GM21529 (cell line): ENCODE measurements around the gene PDIA2.
"Not testable (repeated sequence)": the region's sequence is repeated elsewhere in the genome, so short reads cannot be mapped to it uniquely, and the experiment has no call there.

Experiments used
- ATAC-seq: cut with Tn5 transposase; IDR thresholded peaks from one replicate; pipeline ENCODE4 v1.9.1; 2021; ENCODE audit not compliant: unreplicated experiment

PDIA2 gene, protein sequence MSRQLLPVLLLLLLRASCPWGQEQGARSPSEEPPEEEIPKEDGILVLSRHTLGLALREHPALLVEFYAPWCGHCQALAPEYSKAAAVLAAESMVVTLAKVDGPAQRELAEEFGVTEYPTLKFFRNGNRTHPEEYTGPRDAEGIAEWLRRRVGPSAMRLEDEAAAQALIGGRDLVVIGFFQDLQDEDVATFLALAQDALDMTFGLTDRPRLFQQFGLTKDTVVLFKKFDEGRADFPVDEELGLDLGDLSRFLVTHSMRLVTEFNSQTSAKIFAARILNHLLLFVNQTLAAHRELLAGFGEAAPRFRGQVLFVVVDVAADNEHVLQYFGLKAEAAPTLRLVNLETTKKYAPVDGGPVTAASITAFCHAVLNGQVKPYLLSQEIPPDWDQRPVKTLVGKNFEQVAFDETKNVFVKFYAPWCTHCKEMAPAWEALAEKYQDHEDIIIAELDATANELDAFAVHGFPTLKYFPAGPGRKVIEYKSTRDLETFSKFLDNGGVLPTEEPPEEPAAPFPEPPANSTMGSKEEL

DNA sequence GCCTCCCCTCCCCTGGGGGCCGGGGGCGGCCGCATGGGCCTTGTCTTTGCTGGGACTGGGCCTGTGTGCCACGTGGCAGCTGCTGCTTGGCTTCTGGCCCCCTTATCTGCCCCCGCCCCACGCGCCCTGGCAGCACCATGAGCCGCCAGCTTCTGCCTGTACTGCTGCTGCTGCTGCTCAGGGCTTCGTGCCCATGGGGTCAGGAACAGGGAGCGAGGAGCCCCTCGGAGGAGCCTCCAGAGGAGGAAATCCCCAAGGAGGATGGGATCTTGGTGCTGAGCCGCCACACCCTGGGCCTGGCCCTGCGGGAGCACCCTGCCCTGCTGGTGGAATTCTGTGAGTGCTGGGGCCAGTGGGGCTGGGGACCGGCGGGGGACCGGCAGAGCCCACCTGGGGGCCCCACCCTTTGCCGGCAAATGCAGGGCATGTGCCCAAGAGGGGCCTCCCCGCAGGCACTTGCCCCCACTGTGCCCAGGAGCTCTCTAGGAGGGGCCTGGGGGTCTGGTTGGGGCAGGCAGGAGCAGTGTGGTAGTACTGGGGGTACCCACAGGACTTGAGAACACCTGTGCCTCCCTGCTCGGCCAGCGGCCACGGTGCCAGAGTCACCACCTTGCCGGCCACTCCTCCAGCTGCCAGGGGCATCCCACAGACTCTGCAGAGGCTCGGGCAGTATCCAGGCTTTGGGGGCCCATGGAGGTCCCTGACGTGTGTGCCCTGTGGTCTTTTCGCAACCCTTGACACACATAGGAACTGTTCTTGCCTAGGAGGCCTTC lies at the start of gene PDIA2:
PDIA2 (plus strand) TSS at position 132 of the 773 bp plus-strand sequence; CDS start at position 138, 6 bp downstream.
- ATAC-seq, result no peak

DNA sequence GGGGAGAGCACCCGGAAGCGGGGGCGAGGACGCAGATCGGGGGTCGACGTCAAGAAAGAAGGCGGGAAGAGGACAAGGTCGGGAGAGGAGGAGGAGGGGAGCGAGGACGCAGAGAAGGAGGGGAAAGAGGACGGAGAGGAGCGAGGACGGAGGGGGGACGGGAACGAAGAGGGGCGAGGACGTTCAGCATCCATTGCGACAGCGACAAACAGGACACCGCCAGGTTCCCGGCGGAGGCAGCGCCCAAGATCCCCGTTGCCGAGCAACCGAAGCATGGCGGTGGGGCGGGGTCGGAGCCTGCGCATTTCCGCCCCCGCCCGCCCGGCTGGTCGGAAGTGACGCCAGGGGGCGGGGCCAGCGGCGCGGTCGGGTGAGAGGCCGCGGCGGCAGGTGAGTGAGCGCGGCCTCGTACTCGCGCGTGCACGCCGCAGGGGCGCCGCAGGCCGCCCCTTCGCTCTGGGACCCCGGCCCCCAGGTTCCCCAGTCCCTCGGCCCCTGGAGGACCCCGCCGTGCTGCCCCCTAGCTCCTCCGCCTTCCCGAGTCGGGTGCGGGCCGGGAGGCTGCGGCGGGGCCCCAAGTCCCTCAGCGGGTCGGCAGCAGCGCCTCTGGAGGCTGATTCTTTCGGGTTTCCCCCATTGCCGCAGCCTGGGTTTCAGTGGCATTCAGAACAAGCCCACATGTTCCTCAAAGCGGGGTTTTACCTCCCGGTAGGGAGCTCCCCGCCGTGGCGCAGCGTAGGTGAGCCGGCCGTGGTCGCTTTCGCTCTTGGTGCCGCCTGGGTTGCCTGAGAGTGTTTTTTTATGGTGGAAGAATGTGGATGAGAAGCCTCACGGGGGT lies 48.3 kb upstream of the PDIA2 start, which contains the start of gene FAM234A:
FAM234A (plus strand) TSS at position 354 of the 838 bp plus-strand sequence. CDS start 19,593 bp downstream, outside the sequence.
- peak; percentile 88 for ATAC-seq

DNA sequence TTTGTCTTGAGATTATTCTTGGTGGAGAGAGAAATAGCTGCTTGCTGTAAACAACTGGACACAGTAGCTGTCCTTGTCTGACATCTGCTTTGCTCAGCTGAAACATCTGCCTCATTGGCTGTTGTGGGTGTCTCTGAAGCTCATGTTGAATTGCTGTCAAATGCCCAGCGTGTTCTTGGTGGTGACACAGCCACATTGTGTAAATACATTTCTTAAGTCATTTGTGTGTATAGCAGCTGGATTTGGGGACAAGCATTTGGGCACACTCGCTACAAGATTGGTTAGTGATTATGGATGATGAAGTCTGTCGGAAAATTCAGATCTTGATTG lies 43.1 kb upstream of the PDIA2 start:
- ATAC-seq, result no peak

DNA sequence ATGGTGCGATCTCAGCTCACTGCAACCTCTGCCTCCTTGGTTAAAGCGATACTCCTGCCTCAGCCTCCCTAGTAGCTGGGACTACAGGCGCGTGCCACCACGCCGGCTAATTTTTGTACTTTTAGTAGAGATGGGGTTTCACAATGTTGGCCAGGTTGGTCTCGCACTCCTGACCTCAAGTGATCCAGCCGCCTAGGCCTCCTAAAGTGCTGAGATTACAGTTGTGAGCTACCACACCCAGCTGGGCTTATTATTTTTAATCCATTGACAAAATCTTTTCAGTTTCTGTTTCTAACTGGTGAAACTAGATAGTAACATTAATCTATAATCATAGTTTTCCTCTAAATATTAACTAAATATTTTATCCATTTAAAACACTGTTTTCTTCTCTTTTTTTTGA lies 42.4 kb upstream of the PDIA2 start:
- no peak for ATAC-seq

DNA sequence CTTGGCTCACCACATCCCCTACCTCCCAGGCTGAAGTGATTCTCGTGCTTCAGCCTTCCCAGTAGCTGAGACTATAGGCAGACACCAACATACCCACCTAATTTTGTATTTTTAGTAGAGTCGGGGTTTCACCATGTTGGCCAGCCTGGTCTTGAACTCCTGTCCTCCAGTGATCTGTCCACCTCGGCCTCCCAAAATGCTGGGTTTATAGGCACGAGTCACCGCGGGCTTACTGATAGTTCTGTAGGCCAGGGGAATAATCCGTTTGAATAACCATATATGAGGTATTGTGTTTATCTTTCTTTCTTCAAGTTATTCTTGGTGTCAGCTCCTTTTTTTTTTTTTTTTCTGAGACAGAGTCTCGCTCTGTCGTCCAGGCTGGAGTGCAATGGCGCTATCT lies 40.7 kb upstream of the PDIA2 start:
- ATAC-seq, result no peak

DNA sequence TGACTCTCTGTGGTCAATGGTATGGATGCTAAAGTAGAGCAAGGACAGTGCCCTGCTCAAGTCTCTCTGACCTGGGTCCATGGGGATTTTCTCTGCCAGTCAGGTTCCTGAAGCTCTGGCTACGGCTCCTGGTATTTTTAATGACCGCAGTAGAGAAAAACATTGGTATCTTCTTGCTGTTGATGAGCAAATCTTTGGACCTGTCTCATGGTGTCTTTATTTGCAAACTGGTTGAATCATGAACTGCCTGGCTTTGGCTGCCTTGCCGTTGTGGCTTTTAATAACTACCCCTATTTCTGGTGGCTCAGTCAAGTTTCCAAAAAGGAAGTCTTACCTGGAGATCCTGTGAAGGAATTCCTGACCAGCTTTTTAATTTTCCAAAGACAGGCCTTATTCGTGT lies 39.6 kb upstream of the PDIA2 start:
- ATAC-seq, result no peak

DNA sequence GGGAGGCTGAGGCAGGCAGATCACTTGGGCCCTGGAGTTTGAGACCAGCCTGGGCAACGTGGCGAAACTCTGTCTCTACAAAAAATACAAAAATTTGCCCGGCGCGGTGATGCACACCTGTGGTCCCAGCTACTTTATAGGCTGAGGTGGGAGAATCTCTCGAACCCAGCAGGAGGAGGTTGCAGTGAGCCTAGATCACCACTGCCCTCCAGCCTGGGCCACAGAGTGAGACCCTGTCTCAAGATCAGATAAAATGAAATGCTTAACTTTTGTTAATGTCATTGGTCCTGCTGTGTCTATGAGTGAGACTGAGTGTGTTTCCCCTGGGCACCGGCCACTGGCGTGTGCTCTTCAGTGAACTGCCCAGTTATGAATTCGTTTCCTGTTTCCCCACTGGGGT lies 37.9 kb upstream of the PDIA2 start:
- no peak for ATAC-seq

DNA sequence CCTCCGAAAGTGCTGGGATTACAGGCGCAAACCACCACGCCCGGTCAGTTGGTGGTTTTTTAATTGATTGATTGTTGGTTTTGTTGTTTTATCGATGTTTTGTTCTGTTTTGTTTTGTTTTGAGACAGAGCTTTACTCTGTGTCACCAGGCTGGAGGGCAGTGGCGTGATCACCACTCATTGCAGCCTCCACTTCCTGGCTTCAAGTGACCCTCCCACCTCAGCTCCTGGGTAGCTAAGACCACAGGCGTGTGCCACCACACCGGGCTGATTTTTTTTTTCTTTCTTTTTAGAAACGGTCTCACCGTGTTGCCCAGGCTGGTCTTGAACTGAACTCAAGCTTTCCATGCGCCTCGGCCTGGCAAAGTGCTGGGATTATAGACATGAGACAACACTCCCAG lies 35.9 kb upstream of the PDIA2 start:
- ATAC-seq, result no peak

DNA sequence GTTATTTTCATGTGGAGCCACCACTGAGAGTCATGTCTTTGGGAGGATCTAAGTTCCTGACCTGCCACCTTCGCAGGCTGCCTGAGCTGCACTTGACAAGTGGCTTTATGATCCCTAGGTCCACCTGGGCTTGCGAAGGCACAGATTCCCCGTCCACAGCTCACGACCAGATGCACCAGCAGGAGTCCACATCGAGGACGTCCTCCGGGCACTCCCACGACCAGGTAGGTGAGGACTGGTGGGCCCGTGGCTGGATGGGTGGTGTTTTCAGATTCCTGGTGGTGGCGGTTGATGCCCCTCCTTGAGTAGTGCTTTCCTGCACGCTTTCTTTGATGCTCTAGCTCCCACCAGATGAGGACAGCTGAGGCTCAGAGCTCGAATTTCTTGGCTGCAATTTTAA lies 33.5 kb upstream of the PDIA2 start:
- no peak for ATAC-seq

DNA sequence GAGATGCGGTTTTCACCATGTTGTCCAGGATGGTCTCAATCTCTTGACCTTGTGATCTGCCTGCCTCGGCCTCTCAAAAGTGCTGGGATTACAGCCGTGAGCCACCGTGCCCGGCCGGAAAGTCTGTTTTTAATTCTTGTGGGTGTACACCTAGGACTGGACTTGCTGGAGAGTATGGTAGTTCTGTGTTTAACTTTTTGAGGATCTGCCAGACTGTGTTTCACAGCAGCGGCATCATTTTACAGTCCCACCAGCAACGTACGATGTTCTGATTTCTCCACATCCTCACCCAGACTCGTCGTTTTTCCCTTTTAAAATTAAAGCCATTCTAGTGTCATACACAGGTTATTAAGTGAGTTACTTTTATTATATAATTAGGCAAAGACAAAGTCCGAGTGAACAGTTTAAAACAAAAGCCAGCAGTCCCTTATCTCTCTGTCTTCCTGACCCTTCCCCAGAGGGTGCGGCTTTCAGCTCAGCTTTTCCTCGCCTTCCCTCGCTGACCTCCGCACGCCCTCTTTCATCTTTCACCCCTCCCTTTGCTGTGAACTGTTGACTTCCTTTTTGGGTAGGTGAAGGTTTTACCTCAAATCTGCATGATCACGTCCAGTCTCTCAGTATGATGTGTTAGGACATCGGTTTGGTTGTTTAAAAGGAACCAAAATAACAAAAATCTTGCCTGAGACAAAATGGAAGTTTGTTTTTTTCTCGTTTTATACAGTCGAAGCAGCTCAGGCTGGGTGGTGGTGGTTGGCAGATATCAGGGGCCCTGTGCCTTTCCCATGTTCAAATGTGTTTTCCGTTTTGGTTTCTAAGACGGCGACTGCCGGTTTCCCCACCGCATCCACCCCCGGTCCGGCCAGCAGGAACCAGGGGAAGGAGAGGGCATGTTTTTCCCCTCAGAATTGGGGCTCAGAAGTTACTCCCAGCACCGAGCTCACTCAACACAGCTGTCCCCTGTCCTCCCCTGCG lies 30.3 kb upstream of the PDIA2 start:
- peak; percentile 52 for ATAC-seq

DNA sequence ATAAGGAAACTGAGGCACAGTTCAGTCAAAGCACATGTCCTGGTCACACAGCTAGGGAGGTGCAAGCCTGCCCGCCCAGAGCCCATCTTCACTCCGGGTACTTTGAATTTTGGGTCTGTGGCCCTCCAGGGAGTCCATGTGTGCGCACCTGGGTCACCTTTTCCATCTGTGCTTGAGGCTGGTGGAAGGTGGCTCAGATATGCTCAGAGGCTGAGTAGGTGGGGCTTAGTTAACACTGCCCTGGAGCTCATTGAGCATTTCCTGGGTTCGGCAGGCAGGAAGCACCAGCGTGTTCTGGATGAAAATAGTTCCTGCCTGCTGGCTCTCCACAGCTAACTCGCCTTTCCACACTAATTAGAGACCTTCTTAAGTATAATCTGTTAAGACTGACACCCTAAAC lies 29.1 kb upstream of the PDIA2 start:
- ATAC-seq, result no peak

DNA sequence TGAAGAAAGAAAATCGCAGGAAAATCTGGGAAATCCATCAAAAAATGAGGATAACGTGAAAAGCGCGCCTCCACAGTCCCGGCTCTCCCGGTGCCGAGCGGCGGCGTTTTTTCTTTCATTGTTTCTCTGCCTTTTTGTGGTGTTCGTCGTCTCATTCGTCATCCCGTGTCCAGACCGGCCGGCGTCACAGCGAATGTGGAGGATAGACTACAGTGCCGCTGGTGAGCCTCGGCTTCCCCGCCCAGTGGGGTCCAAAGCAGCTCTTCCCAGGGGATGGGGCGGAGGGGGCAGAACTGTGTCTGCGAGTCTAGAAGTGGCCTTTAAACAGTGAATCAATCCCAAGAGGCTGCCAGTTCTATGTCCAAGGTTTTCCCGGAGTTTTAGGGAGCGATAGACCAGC lies 28.5 kb upstream of the PDIA2 start:
- no peak for ATAC-seq

DNA sequence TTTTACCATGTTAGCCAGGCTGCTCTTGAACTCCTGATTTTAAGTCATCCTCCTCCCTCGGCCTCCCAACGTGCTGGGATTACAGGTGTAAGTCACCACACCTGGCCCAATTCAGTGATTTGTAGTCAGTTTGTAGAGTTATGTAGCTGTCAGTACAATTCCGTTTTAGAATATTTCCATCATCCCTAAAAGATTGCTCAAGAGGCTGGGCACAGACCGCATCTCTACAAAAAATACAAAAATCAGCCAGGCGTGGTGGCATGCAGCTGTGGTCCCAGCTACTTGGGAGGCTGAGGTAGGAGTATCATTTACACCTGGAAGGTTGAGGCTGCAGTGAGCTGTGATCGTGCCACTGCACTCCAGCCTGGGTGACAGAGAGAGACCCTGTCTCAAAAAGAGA lies 27.8 kb upstream of the PDIA2 start:
- no peak for ATAC-seq

DNA sequence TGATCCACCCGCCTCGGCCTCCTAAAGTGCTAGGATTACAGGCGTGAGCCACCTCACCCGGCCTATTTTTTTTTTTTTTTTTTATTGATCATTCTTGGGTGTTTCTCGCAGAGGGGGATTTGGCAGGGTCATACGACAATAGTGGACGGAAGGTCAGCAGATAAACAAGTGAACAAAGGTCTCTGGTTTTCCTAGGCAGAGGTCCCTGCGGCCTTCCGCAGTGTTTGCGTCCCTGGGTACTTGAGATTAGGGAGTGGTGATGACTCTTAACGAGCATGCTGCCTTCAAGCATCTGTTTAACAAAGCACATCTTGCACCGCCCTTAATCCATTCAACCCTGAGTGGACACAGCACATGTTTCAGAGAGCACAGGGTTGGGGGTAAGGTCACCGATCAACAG lies 24.9 kb upstream of the PDIA2 start:
- ATAC-seq, result not testable (repeated sequence)

DNA sequence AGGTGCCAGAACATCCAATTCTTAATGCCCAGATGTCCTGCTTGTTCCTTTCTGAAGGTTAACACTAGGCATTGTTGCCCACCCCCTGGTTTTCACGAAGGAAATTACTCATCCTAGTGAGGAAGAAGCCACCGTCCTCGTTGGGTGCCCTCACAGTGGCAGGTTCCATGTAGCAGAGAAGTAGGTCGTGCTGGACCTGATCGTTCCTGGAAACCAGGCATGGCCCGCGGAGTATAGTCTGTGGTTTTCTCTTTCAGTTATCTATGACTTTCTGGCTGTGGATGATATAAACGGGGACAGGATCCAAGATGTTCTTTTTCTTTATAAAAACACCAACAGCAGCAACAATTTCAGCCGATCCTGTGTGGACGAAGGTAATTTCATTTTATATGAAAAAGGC lies 23.7 kb upstream of the PDIA2 start:
- no peak for ATAC-seq

DNA sequence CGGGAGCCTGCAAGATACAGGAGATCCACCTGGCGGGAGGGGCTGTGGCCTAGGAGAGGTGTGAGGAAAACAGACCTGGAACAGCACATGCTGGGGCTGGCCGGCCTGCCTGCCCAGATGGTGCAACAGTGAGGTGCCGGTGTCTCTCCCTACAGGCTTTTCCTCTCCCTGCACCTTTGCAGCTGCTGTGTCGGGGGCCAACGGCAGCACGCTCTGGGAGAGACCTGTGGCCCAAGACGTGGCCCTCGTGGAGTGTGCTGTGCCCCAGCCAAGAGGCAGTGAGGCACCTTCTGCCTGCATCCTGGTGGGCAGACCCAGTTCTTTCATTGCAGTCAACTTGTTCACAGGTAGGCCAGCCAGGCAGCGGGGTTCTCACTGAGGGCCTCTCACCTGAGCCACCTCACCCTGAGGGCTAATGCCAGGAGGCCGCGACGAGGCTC lies 23.1 kb upstream of the PDIA2 start:
- ATAC-seq, result no peak

DNA sequence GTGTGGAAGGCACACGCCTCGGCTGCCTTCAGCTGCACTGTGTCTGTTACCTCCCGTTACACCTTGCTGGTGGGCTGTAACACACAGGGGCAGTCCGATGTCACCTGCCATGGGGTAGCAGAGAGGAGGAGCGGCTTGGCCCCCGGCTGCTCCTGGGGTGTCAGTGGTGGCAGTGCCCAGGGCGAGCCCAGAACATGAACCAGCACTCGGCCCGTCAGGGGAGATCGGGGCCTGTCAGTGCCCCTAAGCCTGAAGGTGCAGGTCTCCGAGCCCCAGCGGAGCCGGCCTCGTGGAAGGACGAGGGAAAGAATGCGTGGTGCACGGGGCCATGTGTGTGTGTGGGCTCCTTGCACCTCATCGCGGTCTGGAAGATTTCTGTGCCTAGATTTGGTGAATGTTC lies 22.6 kb upstream of the PDIA2 start:
- ATAC-seq, result no peak

DNA sequence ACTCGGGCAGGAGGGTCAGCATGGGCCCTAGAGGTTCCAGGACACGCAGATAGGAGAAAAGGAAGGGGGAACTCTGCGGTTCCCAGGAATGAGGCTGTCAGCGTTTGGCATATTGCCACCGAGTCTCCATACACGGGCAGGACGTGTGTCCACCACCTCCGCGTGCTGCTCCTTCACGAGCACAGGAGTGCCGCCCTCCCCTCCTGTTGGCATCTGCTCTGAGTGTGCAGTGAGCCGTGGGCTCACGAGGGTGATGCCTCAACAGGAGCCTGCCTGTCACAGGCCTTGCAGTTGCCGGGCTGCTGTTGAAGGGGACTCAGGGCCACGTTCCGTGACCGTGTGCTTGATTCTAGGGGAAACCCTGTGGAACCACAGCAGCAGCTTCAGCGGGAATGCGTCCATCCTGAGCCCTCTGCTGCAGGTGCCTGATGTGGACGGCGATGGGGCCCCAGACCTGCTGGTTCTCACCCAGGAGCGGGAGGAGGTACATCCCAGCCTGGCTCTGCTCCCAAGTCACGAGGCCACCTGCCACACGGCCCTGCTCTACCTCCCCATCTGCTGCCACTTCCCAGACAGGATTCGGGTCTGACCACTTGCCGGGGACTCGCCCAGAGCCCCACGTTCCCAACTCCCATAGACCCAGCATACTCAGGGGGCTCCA lies 21.8 kb upstream of the PDIA2 start:
- no peak for ATAC-seq

DNA sequence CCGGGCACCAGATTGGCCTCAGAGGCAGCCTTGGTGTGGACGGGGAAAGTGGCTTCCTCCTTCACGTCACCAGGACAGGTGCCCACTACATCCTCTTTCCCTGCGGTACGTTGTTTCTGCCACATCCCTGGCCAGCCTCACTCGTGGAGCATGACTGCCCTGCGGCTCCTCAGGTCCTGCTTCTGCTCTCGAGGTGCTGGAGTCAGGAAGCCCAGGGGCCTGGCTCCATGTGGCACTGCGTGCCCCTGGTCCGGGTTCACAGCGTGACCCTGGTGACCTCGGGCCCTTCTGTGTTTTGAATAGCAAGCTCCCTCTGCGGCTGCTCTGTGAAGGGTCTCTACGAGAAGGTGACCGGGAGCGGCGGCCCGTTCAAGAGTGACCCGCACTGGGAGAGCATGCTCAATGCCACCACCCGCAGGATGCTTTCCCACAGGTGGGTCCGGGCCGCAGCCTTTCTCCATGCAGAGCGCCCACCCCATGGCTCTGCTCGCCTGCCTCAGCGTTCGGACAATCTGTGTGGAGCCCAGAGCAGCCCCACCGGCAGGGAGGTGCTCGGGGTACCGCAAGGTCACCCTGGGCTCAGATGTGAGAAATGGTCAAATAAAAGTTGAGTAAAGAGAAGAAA lies 20.7 kb upstream of the PDIA2 start:
- no peak for ATAC-seq
